ENCODE data around the gene MYL4. TPM values are rescaled to one million over a fixed set of nuclear protein-coding genes. Genes with fewer than 3 reads are reported as not detected.

MYL4 gene
- total RNA-seq, 1 donor from 2014 or later = 2.2 TPM

GRCh38 chr17:47209499-47209898 is 351 bp downstream of the MYL4 start:
- Mint-ChIP-seq H3K4me3 (ENCODE audit: unreplicated experiment) (no peak overlapping the region), H3K27ac (ENCODE audit: unreplicated experiment) (no peak overlapping the region), H3K4me1 (ENCODE audit: unreplicated experiment) (peaks cover 14% of the 10 kb centered on the region), H3K27me3 (ENCODE audit: unreplicated experiment) (peaks cover 3% of the 10 kb centered on the region), H3K9me3 (ENCODE audit: unreplicated experiment) (no peaks in the 10 kb centered on the region), H3K36me3 (ENCODE audit: low read depth, unreplicated experiment) (no peaks in the 10 kb centered on the region)
- no peak for TF ChIP-seq CTCF (IDR thresholded peaks at IDR 0.05; ENCODE audit: unreplicated experiment)
- no peak for DNase-seq (ENCODE audit: low spot score)

- peaks cover 3% of the 10 kb centered on the region for H3K27me3 Mint-ChIP-seq (ENCODE audit: unreplicated experiment)
- no peaks in the 10 kb centered on the region for H3K9me3 Mint-ChIP-seq (ENCODE audit: unreplicated experiment)
- DNase-seq (ENCODE audit: low spot score) = no peak
- H3K36me3 Mint-ChIP-seq (ENCODE audit: low read depth, unreplicated experiment) = no peaks in the 10 kb centered on the region
- no peak for TF ChIP-seq CTCF (IDR thresholded peaks at IDR 0.05; ENCODE audit: unreplicated experiment)
- H3K4me1 Mint-ChIP-seq (ENCODE audit: unreplicated experiment) = peaks cover 14% of the 10 kb centered on the region
- H3K4me3 Mint-ChIP-seq (ENCODE audit: unreplicated experiment) = no peak overlapping the region
- no peak overlapping the region for H3K27ac Mint-ChIP-seq (ENCODE audit: unreplicated experiment)
Measured at GRCh38 chr17:47210105-47210504, 957 bp downstream of the MYL4 start.

GRCh38 chr17:47210779-47211178 is 1.6 kb downstream of the MYL4 start:
- Mint-ChIP-seq H3K4me1 (ENCODE audit: unreplicated experiment) (peaks cover 11% of the 10 kb centered on the region), H3K4me3 (ENCODE audit: unreplicated experiment) (no peak overlapping the region), H3K36me3 (ENCODE audit: low read depth, unreplicated experiment) (no peaks in the 10 kb centered on the region), H3K9me3 (ENCODE audit: unreplicated experiment) (no peaks in the 10 kb centered on the region), H3K27ac (ENCODE audit: unreplicated experiment) (no peak overlapping the region), H3K27me3 (ENCODE audit: unreplicated experiment) (peaks cover 3% of the 10 kb centered on the region)
- TF ChIP-seq CTCF (IDR thresholded peaks at IDR 0.05; ENCODE audit: unreplicated experiment) = no peak
- no peak for DNase-seq (ENCODE audit: low spot score)

GRCh38 chr17:47212458-47212857 is 3.3 kb downstream of the MYL4 start:
- H3K27me3 Mint-ChIP-seq (ENCODE audit: unreplicated experiment) = peaks cover 5% of the 10 kb centered on the region
- no peak overlapping the region for H3K4me3 Mint-ChIP-seq (ENCODE audit: unreplicated experiment)
- no peaks in the 10 kb centered on the region for H3K36me3 Mint-ChIP-seq (ENCODE audit: low read depth, unreplicated experiment)

GRCh38 chr17:47213540-47213939 is 4.4 kb downstream of the MYL4 start:
- H3K4me3 Mint-ChIP-seq (ENCODE audit: unreplicated experiment) = no peak overlapping the region
- H3K36me3 Mint-ChIP-seq (ENCODE audit: low read depth, unreplicated experiment) = no peaks in the 10 kb centered on the region
- no peak for DNase-seq (ENCODE audit: low spot score)
- no peak for TF ChIP-seq CTCF (IDR thresholded peaks at IDR 0.05; ENCODE audit: unreplicated experiment)
- no peak overlapping the region for H3K27ac Mint-ChIP-seq (ENCODE audit: unreplicated experiment)
- no peaks in the 10 kb centered on the region for H3K9me3 Mint-ChIP-seq (ENCODE audit: unreplicated experiment)
- no peaks in the 10 kb centered on the region for H3K4me1 Mint-ChIP-seq (ENCODE audit: unreplicated experiment)
- H3K27me3 Mint-ChIP-seq (ENCODE audit: unreplicated experiment) = peaks cover 5% of the 10 kb centered on the region

More at GRCh38 chr17:47212458-47212857, 3.3 kb downstream of the MYL4 start:
- Mint-ChIP-seq H3K4me1 (ENCODE audit: unreplicated experiment) (no peaks in the 10 kb centered on the region), H3K27ac (ENCODE audit: unreplicated experiment) (no peak overlapping the region), H3K9me3 (ENCODE audit: unreplicated experiment) (no peaks in the 10 kb centered on the region)
- no peak for TF ChIP-seq CTCF (IDR thresholded peaks at IDR 0.05; ENCODE audit: unreplicated experiment)
- no peak for DNase-seq (ENCODE audit: low spot score)
